Stimulated activated CD4-positive, alpha-beta T cell treated with anti-CD3 and anti-CD28 coated beads, Interleukin-12 subunit alpha, Interleukin-12 subunit beta, amount 100 ng/mL, for 4 hours (primary cell): ENCODE results near the gene HOXB13.
"Not testable (repeated sequence)": the region's sequence is repeated elsewhere in the genome, so short reads cannot be mapped to it uniquely, and the experiment has no call there.

Experiments used
- DNase-seq: peaks from one replicate; pipeline ENCODE4 v3.0.0-alpha.2; 2020

Gene HOXB13

DNA sequence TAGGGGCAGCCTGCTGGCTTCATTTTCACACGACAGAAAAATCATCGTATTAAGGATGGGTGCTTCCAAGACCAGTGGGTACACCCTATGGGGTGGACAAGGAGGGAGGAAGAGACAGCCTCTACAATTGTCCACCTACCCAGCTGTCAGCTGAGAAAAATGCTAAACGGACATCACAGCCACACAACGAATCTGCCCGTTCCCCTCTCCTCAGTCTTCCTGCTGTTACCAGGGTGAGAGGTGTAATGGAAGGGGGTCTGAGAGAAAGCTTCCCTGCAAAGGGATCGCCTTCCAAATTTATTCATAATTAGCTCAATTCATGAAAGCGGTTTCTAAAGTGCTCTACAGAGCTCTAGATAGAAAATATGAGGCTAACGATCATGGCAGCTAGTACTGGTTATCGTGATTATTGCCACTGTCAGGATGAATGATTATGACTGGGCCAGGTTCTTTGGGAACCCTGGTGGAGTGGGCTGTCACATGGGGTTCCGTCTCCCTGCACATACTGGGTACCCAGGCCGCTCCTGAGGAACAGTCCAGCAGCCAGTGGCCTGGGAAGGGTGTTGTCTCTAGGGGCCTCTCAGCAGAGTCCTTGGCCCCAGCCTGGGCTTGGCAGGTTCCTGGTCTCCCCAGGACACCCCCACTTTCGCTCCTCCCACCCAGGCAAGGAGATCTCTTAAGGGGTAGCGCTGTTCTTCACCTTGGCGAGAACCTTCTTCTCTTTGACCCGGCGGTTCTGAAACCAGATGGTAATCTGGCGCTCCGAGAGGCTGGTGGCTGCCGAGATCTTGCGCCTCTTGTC, 2.2 kb downstream of the HOXB13 start:
- no peak for DNase-seq

DNA sequence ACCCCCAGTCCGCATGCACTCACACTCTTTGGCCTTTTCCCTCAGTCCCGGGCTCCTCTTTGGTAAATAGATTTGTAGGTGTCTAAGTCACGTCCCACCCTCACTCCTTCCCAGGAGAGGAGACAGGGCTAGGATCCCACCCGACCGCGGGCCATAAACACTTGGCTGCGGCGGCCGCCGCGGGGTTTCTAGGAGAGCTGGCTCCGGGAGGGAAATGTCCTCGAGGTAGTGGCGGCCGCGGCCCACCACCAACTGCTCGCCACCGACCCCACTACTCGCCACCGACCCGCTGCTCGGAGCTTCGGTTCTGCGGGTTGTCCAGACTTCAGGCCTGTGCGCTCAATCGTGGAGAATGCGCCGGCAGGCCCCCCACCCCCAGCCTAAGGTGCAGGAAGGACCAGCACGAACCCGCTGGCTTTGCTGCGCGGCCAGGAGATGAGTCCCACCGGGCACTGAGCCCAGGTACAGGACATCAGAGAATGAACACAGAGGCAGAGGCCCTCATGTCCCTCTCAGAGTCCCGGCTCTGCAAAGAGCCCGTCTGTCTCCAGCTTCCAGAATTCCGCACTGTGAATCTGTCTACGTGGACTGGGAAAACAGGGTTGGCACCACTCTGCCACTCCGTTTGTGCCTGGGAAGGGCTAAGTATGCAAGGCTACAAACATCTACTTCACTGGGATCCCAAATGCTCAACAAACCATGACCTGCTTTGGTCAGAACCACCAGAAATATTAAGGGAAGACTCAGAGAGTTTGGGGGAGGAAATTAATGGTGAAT, 3.1 kb downstream of the HOXB13 start:
- DNase-seq, result no peak

DNA sequence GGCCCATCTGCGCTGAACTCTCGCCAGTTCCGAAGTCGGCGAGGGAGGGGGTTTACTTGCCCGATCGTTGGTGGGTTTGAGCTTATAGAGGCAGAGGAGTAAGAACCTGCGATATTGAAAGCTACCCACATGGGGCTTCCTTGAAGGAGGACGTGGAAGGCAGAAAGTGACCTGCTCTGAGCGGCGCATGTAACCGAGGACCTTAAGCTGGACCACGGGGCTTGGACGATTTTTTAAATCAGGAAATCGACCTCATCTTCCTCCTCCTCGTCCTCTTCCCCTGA, 3.6 kb downstream of the HOXB13 start:
- DNase-seq, result no peak

DNA sequence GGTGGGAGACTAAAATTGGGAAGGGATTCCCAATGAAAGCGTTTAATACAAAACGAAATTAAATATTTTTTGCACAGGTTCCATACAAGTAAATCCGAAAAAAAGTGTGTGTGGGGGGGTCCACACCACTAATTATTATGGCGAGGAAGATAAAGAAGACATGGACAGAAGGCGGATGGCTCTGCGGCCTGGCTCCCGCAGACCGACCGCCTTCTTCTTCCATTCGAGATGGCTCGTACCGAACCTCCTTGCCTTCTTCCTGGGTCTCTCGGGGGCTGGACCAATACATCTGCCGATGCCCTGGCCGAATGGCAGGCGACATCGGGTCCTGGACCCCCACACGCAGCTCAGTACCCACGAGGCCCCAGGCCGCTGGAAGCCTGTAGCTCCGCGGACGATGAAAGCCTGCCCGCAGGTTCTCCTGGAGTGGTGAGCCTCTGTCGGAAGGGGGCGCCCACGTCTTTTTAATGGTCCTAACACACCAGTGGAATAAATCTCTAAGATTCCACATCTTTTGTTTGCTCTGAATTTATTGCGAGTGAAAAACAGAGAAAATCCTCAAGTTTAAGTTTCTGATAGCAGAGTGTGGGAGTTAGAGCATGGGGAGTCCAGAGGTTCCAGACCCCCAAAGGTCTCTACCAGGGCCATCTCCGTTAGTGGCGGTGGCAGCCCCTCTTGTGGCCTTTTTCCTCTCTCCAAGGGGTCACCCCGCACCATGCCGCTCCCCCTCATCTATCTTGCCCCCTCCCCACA, 4.1 kb downstream of the HOXB13 start:
- peak; percentile 77 for DNase-seq

DNA sequence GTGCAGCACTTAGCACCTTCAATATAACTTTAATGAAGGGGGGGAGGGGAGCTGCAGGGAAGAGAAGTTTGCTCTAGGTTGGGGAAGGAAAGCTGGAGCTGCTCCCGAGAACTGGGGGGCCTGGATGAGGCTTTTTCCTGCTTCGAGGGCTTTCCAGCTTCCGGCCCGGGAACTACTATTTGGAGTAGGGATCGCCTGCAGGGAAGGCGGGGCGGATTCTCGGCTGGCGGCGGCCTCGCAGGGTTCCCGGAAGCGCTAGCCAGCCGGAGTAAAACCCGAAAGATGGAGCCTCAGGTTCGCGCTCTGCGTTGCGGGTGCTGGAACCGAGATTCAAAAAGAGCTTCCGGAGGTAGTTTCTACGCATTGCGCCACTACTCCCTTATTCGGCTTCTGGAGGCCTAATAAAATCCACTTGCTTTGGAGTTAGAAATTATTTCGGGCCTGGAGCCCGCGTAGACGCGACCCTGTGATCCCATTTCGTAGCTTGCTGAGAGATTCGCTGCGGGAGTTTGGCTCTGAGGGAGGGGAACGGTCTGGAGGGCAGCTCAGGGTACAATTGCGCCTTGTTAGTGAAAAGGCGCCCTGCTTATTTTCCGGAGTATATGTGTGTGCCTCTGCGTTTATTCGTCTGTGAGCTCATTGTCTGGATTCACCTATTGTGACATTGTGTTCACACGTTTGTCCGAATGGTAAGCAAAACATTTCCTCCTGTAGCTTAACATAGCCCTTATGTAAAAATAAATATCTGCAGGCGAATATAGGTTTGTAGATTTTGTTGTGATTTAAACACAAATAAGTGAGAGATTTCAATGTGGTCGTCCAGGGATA, 4.9 kb downstream of the HOXB13 start:
- no peak for DNase-seq

DNA sequence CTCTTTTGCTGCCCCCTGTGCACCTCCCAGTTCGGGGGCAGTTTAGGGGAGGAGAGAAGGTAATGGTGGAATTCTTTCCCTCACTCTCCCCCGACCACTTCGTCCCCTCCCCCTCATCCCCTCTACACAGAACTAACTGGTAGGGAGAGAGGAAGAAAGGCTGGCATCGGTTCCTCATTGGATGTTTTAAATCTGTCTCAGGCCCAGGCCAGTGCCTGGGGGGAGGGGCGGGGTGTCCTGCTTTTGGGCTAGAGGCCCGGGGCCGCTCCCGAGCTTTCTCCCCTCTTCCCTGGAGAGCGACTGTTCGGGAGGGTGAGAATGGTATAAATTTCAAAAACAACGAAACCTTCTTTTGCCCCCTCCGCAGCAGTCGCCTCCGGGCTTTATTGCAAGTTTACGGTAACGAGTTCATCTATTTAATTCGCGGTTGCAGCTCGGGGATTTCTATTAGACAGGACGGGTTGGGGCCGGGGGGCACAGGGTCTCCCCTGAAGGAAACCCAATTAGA, 5.6 kb downstream of the HOXB13 start, which contains the start of gene PRAC2:
TSS of gene PRAC2 (plus strand) at position 271 of the 508 bp plus-strand sequence. CDS start 1,226 bp downstream, outside the sequence.
- DNase-seq, result no peak

DNA sequence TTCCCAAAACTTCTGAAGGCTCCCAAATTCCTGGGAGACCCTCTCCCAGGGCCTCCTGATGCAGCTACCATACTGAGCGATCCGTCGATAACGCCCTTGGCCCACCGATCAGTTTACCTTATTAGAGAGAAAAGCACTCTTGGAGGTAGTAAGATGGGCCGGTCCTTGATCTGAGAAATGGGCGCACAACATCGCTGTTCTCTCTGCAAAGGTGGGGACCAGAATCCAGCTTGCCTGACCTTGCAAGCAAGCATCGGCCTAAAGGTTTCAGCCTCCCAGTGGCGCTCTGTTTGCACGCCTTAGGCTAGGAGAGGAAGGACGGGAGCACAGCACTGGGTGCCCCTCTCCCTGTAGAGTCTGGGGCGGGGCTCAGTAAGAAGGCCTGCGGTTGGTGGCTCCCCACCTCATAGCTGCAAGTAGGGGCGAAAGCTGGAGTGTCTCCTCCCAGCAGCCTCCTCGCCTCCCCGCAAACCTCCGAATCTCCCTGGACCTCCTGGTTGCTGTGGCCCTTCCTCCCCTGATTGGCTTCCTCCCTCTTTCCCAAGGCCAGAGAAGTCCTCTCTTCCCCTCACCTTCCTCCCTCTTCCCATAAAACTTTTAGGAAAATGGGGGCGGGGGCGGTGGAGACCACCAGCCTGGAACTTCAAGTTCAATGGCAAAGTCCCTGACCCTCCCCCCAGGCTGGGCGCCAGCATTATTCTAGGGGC, 6.2 kb downstream of the HOXB13 start, which contains the start of gene PRAC1:
TSS of gene PRAC1 (minus strand) at position 318 of the 707 bp plus-strand sequence. CDS start at position 192, 126 bp downstream.
- DNase-seq, result no peak

DNA sequence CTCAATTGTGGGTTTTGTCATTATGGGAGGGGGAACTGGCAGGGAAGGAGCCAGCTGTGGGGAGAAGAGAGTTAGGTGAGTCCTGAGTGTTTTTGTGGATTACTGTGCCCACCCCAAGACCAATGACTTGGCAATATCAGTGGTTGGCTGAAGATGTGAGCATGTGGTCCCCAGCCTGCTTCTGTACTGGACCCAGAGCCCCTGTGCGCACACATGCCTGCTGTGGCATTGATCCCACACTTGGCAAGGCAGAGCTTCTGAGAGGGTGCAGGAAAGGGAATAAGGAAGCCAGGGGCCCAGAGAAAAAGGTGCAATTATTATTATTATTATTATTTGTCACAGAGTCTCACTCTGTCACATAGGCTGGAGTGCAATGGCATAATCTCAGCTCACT, 7.5 kb downstream of the HOXB13 start:
- DNase-seq, result no peak

DNA sequence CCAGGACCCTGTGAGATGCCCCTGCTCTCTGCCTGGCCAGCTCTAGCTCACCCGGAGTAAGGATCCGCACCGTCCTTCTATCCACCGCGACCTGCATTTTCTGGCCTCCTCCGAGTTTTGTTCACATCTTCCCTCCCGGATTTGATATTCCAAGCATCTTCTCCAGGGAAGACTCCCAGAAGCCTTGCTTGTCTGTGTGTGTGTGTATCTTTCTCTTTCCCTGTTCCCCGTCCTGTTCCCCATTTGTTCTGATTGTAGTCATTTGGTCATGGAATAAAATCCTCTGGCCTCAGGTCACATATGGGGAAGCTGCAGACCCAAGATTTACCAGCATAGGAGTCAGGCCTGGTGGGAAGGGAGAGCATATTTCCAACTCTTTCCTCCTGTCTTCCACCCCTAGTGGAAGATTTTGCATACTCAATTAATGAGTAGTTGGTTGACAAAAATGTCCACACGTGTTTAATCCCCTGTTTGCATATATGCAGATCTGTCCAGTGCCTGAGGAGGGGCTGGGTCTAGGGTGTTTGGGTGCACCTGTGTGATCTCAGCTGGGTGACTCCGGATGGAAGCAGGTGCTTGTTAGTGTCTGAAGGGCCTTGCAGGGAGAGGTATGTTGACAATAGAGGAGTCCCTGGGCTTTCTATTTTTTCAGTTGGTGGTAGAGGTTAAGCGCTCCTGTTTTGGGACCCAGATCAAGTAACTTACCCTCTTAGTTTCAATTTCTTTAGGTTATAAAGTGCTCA, 8.1 kb downstream of the HOXB13 start:
- no peak for DNase-seq

DNA sequence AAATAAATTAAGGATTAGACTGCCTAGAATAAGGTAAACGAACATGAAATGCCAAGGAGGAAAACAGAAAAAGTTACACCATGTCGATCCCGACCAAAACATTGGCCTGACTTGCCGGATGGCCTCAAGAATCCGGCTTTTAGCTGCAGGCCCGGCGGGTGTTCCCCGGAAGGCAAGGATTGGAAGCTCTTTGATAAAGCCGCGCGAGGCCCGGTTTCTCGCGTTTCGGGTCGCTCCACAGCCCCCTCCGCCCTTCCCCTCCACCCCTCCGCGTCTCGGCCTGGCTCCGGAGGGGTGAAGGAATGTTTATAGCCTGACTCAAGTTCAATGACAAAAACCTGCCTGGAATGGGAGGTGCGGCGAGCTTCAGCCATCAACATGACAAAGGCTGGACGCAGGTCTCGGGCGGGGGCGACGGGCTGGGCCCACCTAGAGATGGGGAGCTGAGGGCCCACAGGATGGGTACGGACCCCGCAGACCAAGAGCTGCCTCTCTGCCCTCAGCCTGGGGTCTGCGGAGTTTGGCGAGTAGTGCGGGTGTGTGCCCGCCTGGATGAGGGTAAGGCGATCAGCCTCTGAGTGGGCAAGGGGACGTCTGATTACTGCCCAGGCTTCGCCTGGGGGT, 8.8 kb downstream of the HOXB13 start:
- no peak for DNase-seq

DNA sequence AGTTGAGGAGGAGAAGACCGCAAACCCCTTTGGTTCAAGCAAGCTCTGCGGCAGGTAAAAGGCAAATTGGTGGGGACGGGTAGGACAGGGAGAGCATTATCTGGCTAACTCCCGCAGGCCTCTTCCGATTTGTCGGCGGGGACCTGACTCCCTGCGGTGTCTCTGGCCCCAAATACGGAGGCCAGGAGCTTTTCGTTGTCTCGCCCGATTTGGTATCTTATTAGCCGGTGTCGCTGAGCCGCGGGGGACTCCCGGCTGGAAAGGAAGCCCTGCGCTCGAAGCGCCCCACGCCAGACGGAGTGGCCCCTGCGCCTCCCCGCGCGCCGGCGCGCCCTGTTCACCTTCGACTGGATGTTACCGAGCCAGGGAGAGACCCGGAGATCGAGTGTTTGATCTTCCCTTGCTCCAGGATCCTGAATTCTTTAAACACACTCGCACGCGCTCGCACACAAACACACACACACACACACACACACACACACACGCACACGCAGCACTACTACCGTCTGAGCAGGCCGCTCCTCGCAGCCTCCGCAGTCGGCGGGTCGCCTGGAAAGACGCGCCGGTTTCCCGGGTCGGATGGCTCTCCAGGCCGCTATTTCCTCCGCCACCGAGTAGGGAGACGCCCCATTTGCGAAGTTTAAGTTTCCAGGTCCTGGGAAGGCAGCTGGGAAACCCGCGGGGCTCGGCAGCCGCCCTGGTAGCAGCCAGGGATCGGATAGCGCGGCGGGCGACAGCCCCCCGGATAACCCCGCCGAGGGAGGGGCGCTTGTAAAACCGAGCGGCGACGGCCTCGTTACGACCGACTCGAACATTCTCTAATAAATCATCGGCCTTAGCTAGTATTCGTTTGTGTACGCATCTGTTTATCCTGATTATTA, 9.5 kb downstream of the HOXB13 start:
- DNase-seq, result no peak

DNA sequence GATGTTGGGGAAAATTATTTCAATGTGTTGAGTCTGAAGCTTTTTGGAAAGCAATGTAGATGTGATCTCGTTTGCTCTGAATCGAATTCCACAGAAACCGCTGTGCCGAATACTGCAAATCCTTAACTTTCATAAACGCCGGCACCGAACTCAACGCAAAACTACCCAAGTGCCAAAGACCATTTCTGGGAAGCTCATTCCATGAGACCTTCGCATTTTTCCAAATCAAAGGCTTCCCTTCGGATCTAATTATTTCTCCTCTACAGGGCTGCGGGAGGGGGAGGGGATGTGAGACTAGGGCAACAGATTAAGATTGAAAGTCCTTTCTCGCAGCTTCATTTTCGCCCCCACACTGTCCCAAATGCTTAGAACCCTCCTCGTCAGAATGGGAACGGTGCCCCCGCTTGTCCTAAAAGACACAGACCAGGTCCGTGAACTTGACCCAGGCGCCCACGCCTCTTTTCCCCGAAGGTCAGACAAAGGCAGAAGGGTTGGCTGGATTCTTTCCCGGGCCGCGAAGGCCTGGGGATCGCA, 10.3 kb downstream of the HOXB13 start:
- no peak for DNase-seq

DNA sequence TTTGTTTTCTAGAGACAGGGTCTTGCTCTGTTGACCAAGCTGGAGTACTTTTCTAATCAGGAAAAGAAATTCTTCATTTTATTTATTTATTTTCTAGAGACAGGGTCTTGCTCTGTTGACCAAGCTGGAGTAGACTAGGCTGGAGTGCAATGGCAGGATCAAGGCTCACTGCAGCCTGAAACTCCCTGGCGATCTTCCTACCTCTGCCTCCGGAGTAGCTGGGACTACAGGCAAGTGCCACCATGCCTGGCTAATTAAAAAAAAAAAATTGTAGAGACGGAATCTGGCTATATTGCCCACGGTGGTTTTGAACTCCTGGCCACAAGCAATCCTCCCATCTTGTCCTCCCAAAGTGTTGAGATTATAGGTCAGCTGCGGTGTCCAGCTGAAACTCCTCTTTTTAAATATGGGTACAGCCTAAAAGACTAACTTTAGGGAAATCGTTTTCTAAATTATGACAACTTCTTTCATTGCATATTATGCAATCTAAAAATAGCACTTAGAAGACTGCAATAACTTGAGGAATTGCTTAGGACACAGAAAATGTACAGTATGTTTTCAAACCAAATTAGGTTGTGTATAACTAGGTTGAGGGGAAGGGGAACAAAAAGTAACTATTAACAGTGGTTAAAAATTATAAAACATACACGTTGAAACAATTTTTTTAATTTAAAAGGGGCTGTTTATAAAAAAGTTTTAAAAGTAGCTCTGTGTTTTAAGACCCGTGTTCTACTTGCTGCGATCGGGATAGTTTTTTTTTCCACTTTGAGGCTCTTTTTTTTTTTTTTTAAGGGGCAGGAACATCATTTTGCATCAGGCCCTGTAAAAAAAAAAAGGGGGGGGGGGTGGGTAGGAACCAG, 11.0 kb downstream of the HOXB13 start:
- no peak for DNase-seq

DNA sequence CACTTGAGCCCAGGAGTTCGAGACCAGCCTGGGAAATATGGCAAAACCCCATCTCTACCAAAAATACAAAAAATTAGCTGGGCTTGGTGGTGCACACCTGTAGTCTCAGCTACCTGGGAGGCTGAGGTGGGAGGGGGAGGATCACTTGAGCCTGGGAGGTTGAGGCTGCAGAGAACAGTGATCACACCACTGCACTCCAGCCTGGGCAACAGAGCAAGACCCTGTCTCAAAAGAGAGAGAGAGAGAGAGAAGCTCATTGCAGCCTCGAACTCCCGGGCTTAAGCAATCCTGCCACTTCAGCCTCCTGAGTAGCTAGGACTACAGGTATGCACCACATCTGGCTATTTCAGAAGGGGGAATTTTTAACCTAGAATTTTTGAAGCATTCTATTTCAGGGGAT, 12.0 kb downstream of the HOXB13 start:
- not testable (repeated sequence) for DNase-seq

DNA sequence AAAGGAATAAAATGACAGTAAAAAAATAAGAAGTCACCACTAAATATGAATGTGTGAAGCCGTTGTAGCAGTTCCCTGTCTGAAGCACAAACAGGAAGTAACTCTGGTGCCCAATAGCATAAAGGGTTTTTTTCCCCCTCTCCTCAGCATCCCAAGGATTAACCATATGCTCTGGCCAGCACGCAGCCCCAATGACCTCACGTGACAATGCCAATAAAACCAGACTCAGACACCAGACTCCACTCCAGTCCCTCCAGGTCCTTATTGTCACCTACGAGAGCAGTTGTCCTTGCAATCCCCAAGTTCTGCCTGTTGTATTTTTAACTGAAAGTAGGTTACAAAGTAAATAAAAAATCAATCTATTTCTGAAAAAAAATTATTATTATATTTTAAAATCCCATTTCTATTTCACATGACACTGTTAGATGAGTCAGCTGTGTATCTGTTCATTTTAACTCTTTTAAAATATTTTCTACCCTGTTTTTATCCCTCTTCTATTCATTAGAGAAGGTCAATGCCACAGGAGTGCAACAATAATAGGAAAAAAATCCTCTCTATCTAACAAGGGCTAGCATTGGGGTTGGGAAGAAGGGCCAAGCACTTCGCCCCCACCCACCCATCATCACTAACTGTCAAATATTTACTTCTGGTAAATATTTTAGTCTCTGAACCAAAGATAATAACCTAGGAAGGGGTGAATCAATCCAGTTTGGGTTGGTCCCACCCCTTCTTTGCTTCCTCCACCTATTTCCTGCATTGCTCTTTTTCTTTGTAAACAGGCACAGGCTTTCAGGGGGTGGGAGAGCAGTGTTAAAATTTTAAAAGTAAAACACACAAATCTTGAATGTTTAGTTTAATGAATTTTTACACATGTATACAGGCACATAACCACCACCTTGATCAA, 12.8 kb downstream of the HOXB13 start:
- no peak for DNase-seq

DNA sequence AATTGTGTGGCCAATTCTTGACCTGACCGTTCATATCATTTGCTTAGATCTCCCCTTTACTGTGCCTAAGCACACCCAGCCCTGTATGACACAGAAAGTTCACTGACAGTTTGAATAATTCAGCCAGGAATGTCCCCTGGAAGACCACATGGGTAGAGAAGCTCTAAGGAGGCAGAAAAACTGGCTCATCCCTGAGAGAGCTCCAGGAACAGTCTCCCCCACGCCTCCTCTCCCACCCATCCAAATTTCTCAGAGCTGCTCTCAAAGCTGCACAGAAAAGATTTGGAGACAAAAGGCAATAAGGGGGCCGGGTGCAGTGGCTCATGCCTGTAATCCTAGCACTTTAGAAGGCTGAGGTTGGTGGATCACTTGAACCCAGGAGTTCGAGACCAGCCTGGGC, 17.4 kb downstream of the HOXB13 start:
- DNase-seq, result no peak
